ENCODE results near the gene LAX1. TPM values are rescaled to one million over a fixed set of nuclear protein-coding genes. Genes with fewer than 3 reads are reported as not detected.
A peak's percentile ranks its signal among the peaks of the same experiment; 100 is the strongest.

Gene LAX1, protein sequence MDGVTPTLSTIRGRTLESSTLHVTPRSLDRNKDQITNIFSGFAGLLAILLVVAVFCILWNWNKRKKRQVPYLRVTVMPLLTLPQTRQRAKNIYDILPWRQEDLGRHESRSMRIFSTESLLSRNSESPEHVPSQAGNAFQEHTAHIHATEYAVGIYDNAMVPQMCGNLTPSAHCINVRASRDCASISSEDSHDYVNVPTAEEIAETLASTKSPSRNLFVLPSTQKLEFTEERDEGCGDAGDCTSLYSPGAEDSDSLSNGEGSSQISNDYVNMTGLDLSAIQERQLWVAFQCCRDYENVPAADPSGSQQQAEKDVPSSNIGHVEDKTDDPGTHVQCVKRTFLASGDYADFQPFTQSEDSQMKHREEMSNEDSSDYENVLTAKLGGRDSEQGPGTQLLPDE
- under 0.01 TPM in 1 of 2 replicates, not detected in the other for total RNA-seq (2012; rRNA removed)

DNA sequence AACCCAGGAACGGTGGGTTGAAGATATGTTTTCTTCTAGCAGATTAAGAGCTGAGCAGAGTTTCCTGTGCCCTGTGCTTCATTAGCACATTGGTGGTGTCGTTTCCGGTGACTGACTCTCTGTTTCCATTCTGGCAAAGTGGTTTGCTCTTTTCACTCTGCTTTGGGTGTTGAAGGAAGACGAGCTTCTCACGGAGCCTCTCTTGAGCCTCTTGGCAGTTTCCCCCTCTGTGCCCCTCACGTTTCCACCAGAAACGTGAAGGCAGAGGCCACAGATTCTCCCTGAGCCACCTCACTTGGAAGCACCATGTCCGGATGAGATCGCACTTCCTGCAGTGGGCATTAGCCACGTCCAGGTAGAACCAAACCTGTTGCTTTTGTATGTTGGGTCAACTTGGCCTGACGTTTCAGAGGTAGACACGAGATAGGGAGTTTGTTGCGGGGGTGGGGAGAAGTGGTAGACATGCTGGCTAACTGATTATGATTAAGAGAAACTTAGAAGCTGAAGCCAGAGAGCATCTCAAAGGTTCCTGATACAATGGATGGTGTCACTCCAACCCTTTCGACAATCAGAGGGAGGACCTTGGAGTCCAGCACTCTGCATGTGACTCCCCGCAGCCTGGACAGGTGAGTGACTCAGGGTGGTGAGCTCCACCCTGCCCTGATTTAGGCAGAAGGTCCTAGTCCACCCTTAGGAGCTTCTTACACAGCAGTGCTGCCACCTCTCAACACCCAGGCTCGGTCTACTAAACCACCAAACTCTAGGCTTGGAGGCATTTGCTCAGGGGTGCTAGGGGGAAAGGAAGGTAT is at the start of gene LAX1:
TSS of gene LAX1 (plus strand) at position 155 of the 809 bp plus-strand sequence. CDS start at position 538, 383 bp downstream.
- peaks cover 8% of the 10 kb centered on the region for H3K27me3 ChIP-seq (ENCODE audit: control insufficient read depth, insufficient read depth, low read length)
- H3K4me3 ChIP-seq (ENCODE audit: low read length), result no peak within 1 kb of the TSS
- H3K4me2 ChIP-seq (ENCODE audit: low read length), result no peak within 1 kb of the TSS
- H3K9ac ChIP-seq (ENCODE audit: low read depth, low read length), result no peak within 1 kb of the TSS
- no peaks in the 10 kb centered on the region for H3K4me1 ChIP-seq (ENCODE audit: control insufficient read depth, insufficient read depth, low read length)
- H3K36me3 ChIP-seq (ENCODE audit: insufficient read depth, low read length), result no peaks in the 10 kb centered on the region
- no peaks in the 10 kb centered on the region for H3K9me3 ChIP-seq (replicated peaks; ENCODE audit: low read length)

DNA sequence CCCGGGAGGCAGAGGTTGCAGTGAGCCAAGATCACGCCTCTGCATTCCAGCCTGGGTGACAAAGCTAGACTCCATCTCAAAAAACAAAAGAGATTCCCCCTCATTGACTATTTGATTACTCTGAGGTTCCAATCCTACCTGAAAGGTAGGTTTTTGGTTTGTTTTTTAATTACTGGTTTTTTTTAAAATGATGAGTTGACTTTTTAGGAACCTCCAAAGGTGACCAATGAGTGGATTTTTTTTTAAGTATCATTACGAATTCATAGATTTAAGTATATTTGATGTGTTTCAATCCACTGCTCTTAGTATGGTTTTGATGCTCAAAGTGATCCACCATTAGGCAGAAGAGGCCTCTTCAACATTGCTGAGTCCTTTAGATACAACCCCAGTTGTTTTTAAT is 47.9 kb upstream of the LAX1 start:
- Histone ChIP-seq H3K9me3 (replicated peaks; ENCODE audit: low read length) (no peaks in the 10 kb centered on the region), H3K4me2 (ENCODE audit: low read length) (no peak overlapping the region), H3K36me3 (ENCODE audit: insufficient read depth, low read length) (peaks cover 63% of the 10 kb centered on the region), H3K9ac (ENCODE audit: low read depth, low read length) (no peak overlapping the region), H3K27me3 (ENCODE audit: control insufficient read depth, insufficient read depth, low read length) (no peaks in the 10 kb centered on the region), H3K4me3 (ENCODE audit: low read length) (no peak overlapping the region), H3K4me1 (ENCODE audit: control insufficient read depth, insufficient read depth, low read length) (no peaks in the 10 kb centered on the region)

DNA sequence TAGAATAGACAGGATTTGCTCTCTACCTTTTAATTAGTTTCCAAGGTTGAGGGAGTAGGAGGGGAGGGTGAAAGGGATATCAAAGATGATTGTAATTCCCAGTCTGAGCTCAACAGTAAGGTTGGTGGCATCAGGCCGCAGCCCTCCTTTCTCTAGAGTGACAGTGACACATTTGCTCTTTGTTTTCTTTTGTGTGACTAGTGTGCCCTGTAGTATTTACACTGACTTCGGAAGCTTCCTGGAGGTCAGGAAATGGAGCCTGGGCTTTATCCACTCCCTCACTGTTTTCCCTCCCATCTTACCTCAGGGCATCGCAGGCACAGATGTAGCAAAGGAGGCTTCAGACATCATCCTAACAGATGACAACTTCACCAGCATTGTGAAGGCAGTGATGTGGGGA is 44.7 kb upstream of the LAX1 start:
- Histone ChIP-seq H3K4me2 (ENCODE audit: low read length) (no peak overlapping the region), H3K9ac (ENCODE audit: low read depth, low read length) (no peak overlapping the region), H3K4me1 (ENCODE audit: control insufficient read depth, insufficient read depth, low read length) (no peaks in the 10 kb centered on the region), H3K36me3 (ENCODE audit: insufficient read depth, low read length) (peaks cover 64% of the 10 kb centered on the region), H3K4me3 (ENCODE audit: low read length) (no peak overlapping the region), H3K9me3 (replicated peaks; ENCODE audit: low read length) (no peaks in the 10 kb centered on the region), H3K27me3 (ENCODE audit: control insufficient read depth, insufficient read depth, low read length) (no peaks in the 10 kb centered on the region)

DNA sequence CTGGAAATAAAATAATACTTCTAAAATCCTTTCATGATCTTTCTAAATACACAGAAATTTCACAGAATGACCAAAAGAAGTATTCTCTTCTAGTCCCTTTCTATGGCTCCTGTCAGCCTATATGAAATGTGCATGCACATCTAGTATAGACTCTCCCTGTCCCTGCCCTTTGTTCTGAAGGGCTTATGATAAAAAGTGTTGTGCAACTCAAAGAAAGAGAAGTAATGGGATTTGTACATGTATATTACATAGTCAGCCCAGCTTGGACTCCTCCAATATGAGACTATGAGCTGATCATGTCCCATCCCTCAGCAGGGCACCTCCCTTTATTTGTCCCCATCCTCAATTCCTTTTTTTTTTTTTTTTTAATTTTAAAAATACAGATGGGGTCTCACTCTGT is 42.1 kb upstream of the LAX1 start:
- H3K27me3 ChIP-seq (ENCODE audit: control insufficient read depth, insufficient read depth, low read length), result no peaks in the 10 kb centered on the region
- no peaks in the 10 kb centered on the region for H3K4me1 ChIP-seq (ENCODE audit: control insufficient read depth, insufficient read depth, low read length)
- H3K4me2 ChIP-seq (ENCODE audit: low read length), result no peak overlapping the region
- no peak overlapping the region for H3K9ac ChIP-seq (ENCODE audit: low read depth, low read length)
- H3K36me3 ChIP-seq (ENCODE audit: insufficient read depth, low read length), result peaks cover 77% of the 10 kb centered on the region
- H3K4me3 ChIP-seq (ENCODE audit: low read length), result no peak overlapping the region
- no peaks in the 10 kb centered on the region for H3K9me3 ChIP-seq (replicated peaks; ENCODE audit: low read length)

DNA sequence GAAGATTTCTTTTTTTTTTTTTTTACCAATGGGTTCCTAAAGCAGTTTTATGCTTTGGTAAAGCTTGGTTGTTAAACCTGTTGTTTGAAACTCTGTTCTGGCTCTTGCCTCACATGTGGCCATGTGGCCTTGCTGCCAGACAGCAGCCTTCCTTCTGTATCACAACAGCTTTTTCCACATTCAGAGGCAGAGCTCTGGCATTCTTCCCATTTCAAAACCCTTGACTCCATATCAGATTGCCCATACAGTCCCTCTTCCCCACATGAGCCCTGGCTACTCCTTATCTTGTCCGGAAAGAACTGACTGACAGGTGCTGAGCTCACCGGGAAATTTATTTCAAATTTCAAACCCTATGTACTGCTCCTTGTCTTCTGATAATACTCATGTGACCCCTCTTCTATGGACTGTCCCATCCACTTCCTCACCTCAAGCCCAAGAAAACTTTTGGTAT is 38.5 kb upstream of the LAX1 start:
- Histone ChIP-seq H3K36me3 (ENCODE audit: insufficient read depth, low read length) (peaks cover 73% of the 10 kb centered on the region), H3K27me3 (ENCODE audit: control insufficient read depth, insufficient read depth, low read length) (no peaks in the 10 kb centered on the region), H3K4me2 (ENCODE audit: low read length) (no peak overlapping the region), H3K4me3 (ENCODE audit: low read length) (no peak overlapping the region), H3K9me3 (replicated peaks; ENCODE audit: low read length) (no peaks in the 10 kb centered on the region), H3K4me1 (ENCODE audit: control insufficient read depth, insufficient read depth, low read length) (no peaks in the 10 kb centered on the region), H3K9ac (ENCODE audit: low read depth, low read length) (no peak overlapping the region)

DNA sequence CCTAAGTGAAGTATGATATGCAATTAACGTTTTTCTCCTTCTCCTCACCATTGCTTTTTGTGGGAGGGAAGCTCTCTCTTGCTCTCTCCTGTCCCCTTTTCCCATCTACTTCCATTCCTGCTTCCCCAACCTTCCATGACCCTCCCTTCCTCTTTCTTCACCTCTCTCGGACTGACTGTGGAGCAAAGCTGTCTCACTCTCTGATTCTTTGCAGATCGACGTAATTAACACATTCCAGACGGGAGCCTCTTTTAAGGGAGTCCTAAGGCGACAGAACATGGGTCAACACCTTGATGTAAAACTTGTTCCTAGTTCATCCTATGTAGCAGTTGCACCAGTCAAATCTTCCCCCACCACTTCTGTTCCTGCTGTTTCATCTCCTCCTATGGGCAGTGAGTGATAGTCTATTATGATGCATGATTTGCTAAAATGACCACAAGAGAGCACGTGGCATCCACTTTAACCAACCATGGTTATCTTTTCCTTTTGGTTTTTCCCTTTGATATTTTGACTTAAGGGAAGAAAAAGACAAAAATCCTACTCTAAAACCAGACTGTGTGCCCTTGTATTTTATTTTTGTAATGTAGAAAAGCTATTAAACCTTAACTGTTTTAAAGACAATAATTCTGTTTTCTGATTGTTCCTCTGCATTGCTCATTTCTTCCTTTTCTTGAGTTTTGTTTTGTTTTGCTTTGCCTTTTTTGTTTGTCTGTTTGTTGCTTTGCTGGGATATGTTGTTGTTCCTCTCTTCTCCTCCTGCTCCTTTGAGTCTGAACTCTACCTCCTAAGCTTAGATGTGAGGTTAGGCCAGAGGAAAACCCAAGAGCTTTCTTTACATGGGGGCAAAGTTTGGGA is 31.7 kb upstream of the LAX1 start:
- Histone ChIP-seq H3K9me3 (replicated peaks; ENCODE audit: low read length) (no peaks in the 10 kb centered on the region), H3K4me2 (ENCODE audit: low read length) (no peak overlapping the region), H3K9ac (ENCODE audit: low read depth, low read length) (no peak overlapping the region), H3K4me1 (ENCODE audit: control insufficient read depth, insufficient read depth, low read length) (no peaks in the 10 kb centered on the region), H3K36me3 (ENCODE audit: insufficient read depth, low read length) (peaks cover 53% of the 10 kb centered on the region), H3K27me3 (ENCODE audit: control insufficient read depth, insufficient read depth, low read length) (no peaks in the 10 kb centered on the region), H3K4me3 (ENCODE audit: low read length) (no peak overlapping the region)

DNA sequence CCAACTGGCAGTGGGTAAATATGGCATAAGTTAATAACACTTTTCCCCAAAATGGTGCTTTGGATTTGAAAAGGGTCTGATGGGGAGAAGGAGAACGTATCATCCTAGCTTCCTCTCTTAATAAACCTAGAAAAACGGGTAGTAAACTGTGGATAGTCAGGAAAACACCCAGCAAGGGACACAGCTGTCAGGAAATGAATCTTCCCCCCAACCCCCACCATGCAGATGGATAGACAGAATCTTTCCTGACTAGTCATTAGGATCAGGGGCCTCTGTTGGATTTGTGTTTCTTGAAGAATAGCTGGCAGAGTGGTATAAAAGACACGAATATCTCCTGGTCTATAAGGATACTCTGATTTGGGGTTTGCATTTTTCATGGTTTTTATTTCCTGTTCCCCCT is 22.5 kb upstream of the LAX1 start:
- Histone ChIP-seq H3K27me3 (ENCODE audit: control insufficient read depth, insufficient read depth, low read length) (no peaks in the 10 kb centered on the region), H3K4me1 (ENCODE audit: control insufficient read depth, insufficient read depth, low read length) (peaks cover 14% of the 10 kb centered on the region), H3K4me3 (ENCODE audit: low read length) (no peak overlapping the region), H3K4me2 (ENCODE audit: low read length) (peak overlapping the region; percentile 7), H3K36me3 (ENCODE audit: insufficient read depth, low read length) (peaks cover 28% of the 10 kb centered on the region), H3K9me3 (replicated peaks; ENCODE audit: low read length) (no peaks in the 10 kb centered on the region), H3K9ac (ENCODE audit: low read depth, low read length) (peak overlapping the region; percentile 31)

DNA sequence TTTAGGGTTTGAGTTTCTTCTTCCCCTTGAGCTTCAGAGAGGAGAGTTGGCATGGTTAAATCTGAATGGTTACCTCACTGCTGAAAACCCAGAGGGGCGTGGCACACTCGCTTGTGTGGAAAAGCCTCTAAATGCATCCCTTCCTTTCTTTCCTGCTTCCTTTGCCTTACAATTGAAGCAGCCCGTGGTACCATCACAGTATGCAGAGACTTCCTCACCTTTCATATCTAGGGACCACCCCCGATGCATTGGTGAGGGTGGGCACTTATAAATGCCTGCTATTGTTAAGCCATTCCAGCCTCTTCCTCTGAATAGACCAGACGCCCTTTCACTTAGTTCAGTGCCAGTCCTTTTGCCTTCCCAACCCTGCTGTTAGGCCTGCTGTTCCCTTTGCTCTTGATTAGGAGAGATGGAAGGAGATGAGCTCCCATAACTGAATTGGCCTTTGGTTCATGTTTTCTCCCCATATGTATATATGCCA is 21.9 kb upstream of the LAX1 start:
- H3K4me2 ChIP-seq (ENCODE audit: low read length), result no peak overlapping the region
- H3K9me3 ChIP-seq (replicated peaks; ENCODE audit: low read length), result no peaks in the 10 kb centered on the region
- H3K4me1 ChIP-seq (ENCODE audit: control insufficient read depth, insufficient read depth, low read length), result peaks cover 14% of the 10 kb centered on the region
- H3K9ac ChIP-seq (ENCODE audit: low read depth, low read length), result peak overlapping the region; percentile 31
- H3K36me3 ChIP-seq (ENCODE audit: insufficient read depth, low read length), result peaks cover 23% of the 10 kb centered on the region
- H3K27me3 ChIP-seq (ENCODE audit: control insufficient read depth, insufficient read depth, low read length), result no peaks in the 10 kb centered on the region
- H3K4me3 ChIP-seq (ENCODE audit: low read length), result no peak overlapping the region

DNA sequence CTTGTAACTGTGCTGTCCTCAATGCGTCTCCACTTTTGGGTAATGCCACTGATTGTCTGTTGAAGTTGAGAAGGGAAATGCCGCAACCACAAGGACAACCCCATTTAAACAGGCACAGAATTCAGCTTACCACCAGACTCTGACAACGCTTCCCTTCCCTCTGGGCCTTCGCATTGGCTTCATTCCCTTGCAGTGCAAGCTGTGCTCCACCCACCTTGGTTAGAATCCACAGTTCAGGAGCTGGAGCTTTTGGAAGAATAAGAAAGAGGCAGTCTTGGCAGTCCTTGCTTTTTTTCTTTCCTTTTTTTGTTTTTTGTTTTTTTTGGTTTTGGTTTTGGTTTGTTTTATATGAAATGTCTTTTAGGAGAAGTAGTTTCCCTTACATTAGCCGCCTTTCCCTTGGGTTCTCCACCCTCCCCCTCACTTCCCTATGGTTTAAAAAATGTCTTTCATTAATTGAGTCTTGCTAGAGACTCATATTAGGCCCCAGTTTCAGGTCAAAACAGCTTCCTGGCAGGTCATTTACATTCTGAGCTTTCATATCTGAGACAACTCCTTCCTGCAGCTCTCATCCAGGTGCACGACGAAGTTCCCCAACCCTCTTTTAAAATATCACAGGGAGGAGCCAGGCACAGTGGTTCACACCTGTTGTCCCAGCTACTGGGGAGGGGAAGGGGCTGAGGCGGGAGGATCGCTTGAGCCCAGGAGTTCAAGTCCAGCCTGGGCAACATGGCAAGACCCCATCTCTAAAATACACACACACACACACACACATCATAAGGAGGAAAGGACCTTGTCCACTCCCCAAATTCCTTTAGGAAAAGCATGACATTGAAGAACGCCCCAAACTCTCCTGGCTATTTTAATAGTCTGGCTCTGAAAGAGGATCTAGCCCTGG is 20.7 kb upstream of the LAX1 start:
- H3K4me3 ChIP-seq (ENCODE audit: low read length), result no peak overlapping the region
- peaks cover 14% of the 10 kb centered on the region for H3K4me1 ChIP-seq (ENCODE audit: control insufficient read depth, insufficient read depth, low read length)
- H3K4me2 ChIP-seq (ENCODE audit: low read length), result no peak overlapping the region
- H3K27me3 ChIP-seq (ENCODE audit: control insufficient read depth, insufficient read depth, low read length), result no peaks in the 10 kb centered on the region
- H3K36me3 ChIP-seq (ENCODE audit: insufficient read depth, low read length), result peaks cover 13% of the 10 kb centered on the region
- H3K9me3 ChIP-seq (replicated peaks; ENCODE audit: low read length), result no peaks in the 10 kb centered on the region
- H3K9ac ChIP-seq (ENCODE audit: low read depth, low read length), result no peak overlapping the region

DNA sequence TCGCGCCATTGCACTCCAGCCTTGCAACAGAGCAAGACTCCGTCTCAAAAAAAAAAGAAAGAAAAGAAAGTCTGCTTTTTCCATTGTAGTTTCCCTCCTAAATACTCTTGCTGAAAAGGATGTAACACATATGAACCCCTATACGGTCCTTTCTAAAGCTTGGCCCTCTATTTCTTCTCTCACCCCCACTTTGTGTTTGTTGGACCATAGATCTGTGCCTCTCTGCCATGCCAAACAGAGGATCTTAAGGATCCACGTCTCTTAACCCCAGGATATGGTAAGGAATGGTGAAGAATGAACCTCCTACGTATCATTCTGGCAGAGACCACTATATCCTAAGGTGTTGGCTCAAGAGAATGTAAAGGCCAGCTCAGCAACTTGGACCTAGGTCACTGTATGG is 18.7 kb upstream of the LAX1 start:
- Histone ChIP-seq H3K27me3 (ENCODE audit: control insufficient read depth, insufficient read depth, low read length) (no peaks in the 10 kb centered on the region), H3K36me3 (ENCODE audit: insufficient read depth, low read length) (no peaks in the 10 kb centered on the region), H3K4me3 (ENCODE audit: low read length) (no peak overlapping the region), H3K9ac (ENCODE audit: low read depth, low read length) (no peak overlapping the region), H3K4me2 (ENCODE audit: low read length) (no peak overlapping the region), H3K4me1 (ENCODE audit: control insufficient read depth, insufficient read depth, low read length) (peaks cover 14% of the 10 kb centered on the region), H3K9me3 (replicated peaks; ENCODE audit: low read length) (no peaks in the 10 kb centered on the region)
